Mononuclear cell (primary cell): ENCODE measurements around the gene OR6B1. TPM values are rescaled to one million over a fixed set of nuclear protein-coding genes. Genes with fewer than 3 reads are reported as not detected.
"Not testable (repeated sequence)": the region's sequence is repeated elsewhere in the genome, so short reads cannot be mapped to it uniquely, and the experiment has no call there.

Experiments
- H3K27me3 ChIP-seq: 2 replicates; pipeline ENCODE4 v1.6.0; 2011; ENCODE audit warnings: low read length, control low read depth; ENCODE audit not compliant: insufficient read depth
- H3K4me1 ChIP-seq: 2 replicates; pipeline ENCODE4 v1.5.1; 2011; ENCODE audit warnings: mild to moderate bottlenecking, low read length, control low read depth; ENCODE audit not compliant: insufficient read depth
- H3K4me3 ChIP-seq: 2 replicates; pipeline ENCODE4 v1.5.1; 2011; ENCODE audit warnings: mild to moderate bottlenecking, low read length, moderate library complexity
- H3K9me3 ChIP-seq: 2 replicates; pipeline ENCODE4 v1.5.1; 2011; ENCODE audit warnings: low read depth, mild to moderate bottlenecking, control low read depth, low read length
- total RNA-seq: library from RNA; depleted of rRNA; stranded (reverse); fragments of >200 nt; gene quantifications from one replicate; pipeline ENCODE4 v1.2.3, GENCODE V29; 2012

OR6B1 gene
- total RNA-seq, 1 donor: under 0.01 TPM

DNA sequence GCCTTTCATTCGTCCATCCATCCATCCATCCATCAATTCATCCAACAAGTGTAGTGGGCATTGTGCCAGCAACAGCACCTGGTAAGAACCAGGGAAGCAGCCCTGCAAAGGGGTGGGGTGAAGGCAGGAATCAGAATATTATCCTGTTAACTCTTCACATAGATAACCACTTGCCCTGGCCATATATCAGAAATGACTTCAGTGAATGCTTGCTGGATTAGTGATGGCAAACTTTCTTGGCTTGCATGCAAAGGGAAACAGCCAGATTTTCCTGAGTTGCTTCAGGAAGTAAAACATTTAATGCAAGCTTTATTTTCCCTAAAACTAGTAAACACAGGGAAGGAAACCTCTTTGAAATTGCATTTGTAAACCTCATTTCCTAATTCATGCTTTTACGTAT, 49.4 kb downstream of the OR6B1 start:
- Histone ChIP-seq H3K9me3 (no peaks in the 10 kb centered on the region), H3K4me3 (no peak overlapping the region), H3K27me3 (no peaks in the 10 kb centered on the region), H3K4me1 (no peaks in the 10 kb centered on the region)

DNA sequence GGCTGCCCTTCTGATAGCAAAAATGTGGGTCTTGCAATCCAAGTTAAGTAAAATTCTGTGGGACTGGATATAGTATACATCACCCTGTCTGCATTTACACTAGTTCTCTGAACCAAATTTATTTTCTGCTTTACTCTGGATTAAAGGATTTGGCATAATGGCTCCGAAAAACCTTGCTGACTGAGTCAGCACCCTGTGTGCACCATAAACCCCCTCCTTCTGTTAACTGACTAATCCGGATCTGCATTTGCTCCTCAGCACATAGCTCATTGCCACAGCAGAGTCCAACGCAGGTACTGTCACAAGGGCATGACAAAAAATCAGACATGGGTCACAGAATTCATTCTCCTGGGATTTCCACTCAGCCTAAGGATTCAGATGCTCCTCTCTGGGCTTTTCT, 50.0 kb downstream of the OR6B1 start:
- Histone ChIP-seq H3K4me3 (no peak overlapping the region), H3K27me3 (no peaks in the 10 kb centered on the region), H3K9me3 (no peaks in the 10 kb centered on the region), H3K4me1 (no peaks in the 10 kb centered on the region)

DNA sequence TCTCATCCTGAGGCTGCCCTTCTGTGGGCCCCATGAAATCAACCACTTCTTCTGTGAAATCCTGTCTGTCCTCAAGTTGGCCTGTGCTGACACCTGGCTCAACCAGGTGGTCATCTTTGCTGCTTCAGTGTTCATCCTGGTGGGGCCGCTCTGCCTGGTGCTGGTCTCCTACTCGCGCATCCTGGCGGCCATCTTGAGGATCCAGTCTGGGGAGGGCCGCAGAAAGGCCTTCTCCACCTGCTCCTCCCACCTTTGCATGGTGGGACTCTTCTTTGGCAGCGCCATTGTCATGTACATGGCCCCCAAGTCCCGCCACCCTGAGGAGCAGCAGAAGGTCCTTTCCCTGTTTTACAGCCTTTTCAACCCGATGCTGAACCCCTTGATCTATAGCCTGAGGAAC, 50.8 kb downstream of the OR6B1 start:
- not testable (repeated sequence) for H3K4me1 ChIP-seq, H3K27me3 ChIP-seq, H3K9me3 ChIP-seq, H3K4me3 ChIP-seq

DNA sequence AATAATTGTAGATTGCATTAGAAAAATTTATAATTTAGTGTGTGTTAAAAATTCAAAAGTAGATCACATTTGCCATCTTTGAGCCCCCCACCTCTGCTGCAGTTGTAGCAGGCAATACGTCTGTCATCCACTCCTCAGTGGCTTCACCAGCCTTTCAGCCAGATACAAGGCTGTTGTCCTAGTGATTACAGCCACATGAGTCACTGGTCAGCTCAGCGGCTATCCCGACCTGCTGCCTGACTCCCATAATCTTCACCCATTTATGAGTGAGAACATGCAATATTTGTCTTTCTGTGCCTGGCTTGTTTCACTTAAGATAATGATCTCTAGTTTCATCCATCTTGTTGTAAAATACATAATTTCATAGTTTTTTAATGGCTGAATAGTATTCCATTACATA, 57.8 kb downstream of the OR6B1 start:
- Histone ChIP-seq H3K27me3 (no peaks in the 10 kb centered on the region), H3K9me3 (no peaks in the 10 kb centered on the region), H3K4me3 (no peak overlapping the region), H3K4me1 (no peaks in the 10 kb centered on the region)

Other genes with a start within 250 kb of the OR6B1 start
- gene CTAGE6, start 242.6 kb upstream of the OR6B1 start, total RNA-seq: 0.42 TPM
- 6.0 TPM for gene TCAF1, start 98.1 kb upstream of the OR6B1 start, total RNA-seq
- gene OR2F2, start 65.1 kb upstream of the OR6B1 start, total RNA-seq: not detected
- under 0.01 TPM for gene OR2F1, start 45.5 kb upstream of the OR6B1 start, total RNA-seq
- under 0.01 TPM for gene OR2A5, start 48.6 kb downstream of the OR6B1 start, total RNA-seq
- not detected for gene OR2A25, start 69.5 kb downstream of the OR6B1 start, total RNA-seq
- gene OR2A12, start 86.0 kb downstream of the OR6B1 start, total RNA-seq: not detected
- gene OR2A2, start 109.3 kb downstream of the OR6B1 start, total RNA-seq: not detected
- gene OR2A14, start 122.9 kb downstream of the OR6B1 start, total RNA-seq: not detected
- gene CTAGE4, start 183.1 kb downstream of the OR6B1 start, total RNA-seq: 2.0 TPM
- 1.2 TPM for gene ARHGEF35, start 195.5 kb downstream of the OR6B1 start, total RNA-seq
- gene OR2A42, start 239.3 kb downstream of the OR6B1 start, total RNA-seq: 0.10 TPM